ENCODE results near the gene RHBDD3. TPM values are rescaled to one million over a fixed set of nuclear protein-coding genes. Genes with fewer than 3 reads are reported as not detected.
A peak's percentile ranks its signal among the peaks of the same experiment; 100 is the strongest.
"Not testable (repeated sequence)": the region's sequence is repeated elsewhere in the genome, so short reads cannot be mapped to it uniquely, and the experiment has no call there.

The RHBDD3 gene
- total and polyA plus RNA-seq, 5 experiments from 2014 or later = 4.7 to 19.2 (median 13.1) TPM

GRCh38 chr22:29226351-29226981, 41.3 kb downstream of the RHBDD3 start:
- POLR2A ChIA-PET = no interaction called here
- no peaks in the 10 kb centered on the region for H3K9me3 Mint-ChIP-seq
- DNase-seq (no peak), ATAC-seq (no peak)
- peak overlapping the region in 1 of 10 donors; percentile 33 for H3K27ac Mint-ChIP-seq
- no peak overlapping the region for H3K4me3 Mint-ChIP-seq
- no peaks in the 10 kb centered on the region for H3K4me1 Mint-ChIP-seq
- H3K36me3 Mint-ChIP-seq = no peaks in the 10 kb centered on the region
- H3K27me3 Mint-ChIP-seq = no peaks in the 10 kb centered on the region

- Mint-ChIP-seq H3K27ac (no peak overlapping the region), H3K4me3 (no peak overlapping the region), H3K27me3 (no peaks in the 10 kb centered on the region), H3K9me3 (no peaks in the 10 kb centered on the region), H3K4me1 (no peaks in the 10 kb centered on the region), H3K36me3 (no peaks in the 10 kb centered on the region)
- POLR2A ChIA-PET = no interaction called here
- ATAC-seq (no peak), DNase-seq (no peak)
Measured at GRCh38 chr22:29225422-29226090, 42.2 kb downstream of the RHBDD3 start.

DNA sequence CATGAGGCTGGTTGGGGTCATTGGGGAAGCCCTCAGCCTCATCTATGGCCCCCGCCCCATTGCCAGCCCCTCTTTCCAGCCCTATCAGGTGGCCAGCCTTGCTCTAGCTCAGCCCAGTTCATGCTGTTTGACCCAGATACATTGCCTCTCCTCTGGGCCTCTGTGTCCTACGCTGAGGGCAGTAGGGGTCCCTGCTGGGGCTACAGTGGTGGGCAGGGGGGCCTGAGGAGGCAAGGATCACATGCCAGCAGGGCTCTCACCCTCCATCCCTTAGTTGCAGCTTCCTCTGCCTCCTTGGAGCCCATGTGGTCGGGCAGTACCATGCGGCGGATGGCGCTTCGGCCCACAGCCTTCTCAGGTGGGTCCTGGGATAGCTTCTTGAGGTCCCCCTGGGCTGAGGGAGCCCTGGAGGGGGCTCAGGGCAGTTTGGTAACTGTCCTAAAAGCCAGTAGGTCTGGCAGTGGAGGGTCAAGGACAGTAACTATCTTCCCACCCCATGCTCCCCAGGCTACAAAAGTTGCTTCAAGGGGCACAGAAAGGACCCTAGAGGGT, 42.8 kb downstream of the RHBDD3 start:
- H3K27ac Mint-ChIP-seq = no peak overlapping the region
- H3K4me3 Mint-ChIP-seq = no peak overlapping the region
- no peaks in the 10 kb centered on the region for H3K36me3 Mint-ChIP-seq
- DNase-seq (no peak), ATAC-seq (no peak)
- H3K27me3 Mint-ChIP-seq = no peaks in the 10 kb centered on the region
- no peaks in the 10 kb centered on the region for H3K9me3 Mint-ChIP-seq
- POLR2A ChIA-PET = no interaction called here
- H3K4me1 Mint-ChIP-seq = peaks cover 0 to 2% (median 0%) of the 10 kb centered on the region in 4 donors

GRCh38 chr22:29224121-29224858, 43.5 kb downstream of the RHBDD3 start:
- POLR2A ChIA-PET = no interaction called here

DNA sequence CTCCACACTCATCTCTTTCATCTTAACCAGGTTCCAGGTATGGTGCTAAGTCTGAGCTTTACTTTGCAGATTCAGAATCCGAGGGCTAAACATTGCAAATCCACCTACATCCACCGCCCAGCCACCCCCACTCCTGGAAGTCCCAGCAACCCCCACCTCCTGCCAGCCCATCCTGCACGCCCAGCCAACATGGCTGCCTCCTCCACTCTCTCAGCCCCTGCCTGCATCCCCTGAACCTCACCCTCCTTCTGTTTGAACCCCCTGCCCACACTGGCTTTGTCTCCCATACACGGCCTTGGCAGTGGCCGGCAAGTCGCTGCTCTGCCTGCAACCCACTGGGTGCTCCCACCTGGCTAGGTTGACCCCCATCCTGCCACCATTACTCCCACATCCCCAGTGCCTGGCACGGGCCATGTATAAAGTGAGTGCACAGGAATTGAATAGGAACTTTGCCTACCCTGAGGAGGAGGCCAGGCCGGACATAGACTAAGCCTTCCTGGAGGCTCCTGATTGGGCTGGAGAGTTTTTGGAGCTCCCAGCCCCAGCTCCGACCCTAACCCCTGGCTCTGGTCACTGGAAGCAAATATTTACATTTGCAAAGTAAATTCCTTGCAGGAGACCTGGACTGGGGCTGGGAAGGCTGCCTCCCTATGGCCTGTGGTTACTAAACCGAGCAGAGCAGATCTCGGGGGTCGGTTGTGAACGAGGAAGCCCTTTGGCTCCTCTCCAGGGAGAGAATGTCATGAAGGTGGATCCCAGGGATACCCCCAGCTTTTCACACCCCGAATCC, 47.7 kb downstream of the RHBDD3 start:
- no peak overlapping the region for H3K4me3 Mint-ChIP-seq
- no peaks in the 10 kb centered on the region for H3K36me3 Mint-ChIP-seq
- no peak for ATAC-seq
- H3K4me1 Mint-ChIP-seq = peaks cover 0 to 2% (median 0%) of the 10 kb centered on the region in 4 donors
- DNase-seq = no peak
- POLR2A ChIA-PET = no interaction called here
- H3K9me3 Mint-ChIP-seq = no peaks in the 10 kb centered on the region
- peak overlapping the region in 2 of 10 donors; percentile 34 to 83 for H3K27ac Mint-ChIP-seq
- H3K27me3 Mint-ChIP-seq = no peaks in the 10 kb centered on the region

More at GRCh38 chr22:29224121-29224858, 43.5 kb downstream of the RHBDD3 start:
- Mint-ChIP-seq H3K4me1 (peaks cover 0 to 2% (median 0%) of the 10 kb centered on the region in 4 donors), H3K27me3 (no peaks in the 10 kb centered on the region), H3K27ac (no peak overlapping the region), H3K36me3 (no peaks in the 10 kb centered on the region), H3K4me3 (no peak overlapping the region), H3K9me3 (no peaks in the 10 kb centered on the region)
- DNase-seq (no peak), ATAC-seq (no peak)

GRCh38 chr22:29219409-29219782, 48.4 kb downstream of the RHBDD3 start:
- DNase-seq, H3K4me3 Mint-ChIP-seq, H3K27me3 Mint-ChIP-seq, H3K9me3 Mint-ChIP-seq, H3K36me3 Mint-ChIP-seq, H3K27ac Mint-ChIP-seq, ATAC-seq, POLR2A ChIA-PET, H3K4me1 Mint-ChIP-seq: not testable (repeated sequence)

DNA sequence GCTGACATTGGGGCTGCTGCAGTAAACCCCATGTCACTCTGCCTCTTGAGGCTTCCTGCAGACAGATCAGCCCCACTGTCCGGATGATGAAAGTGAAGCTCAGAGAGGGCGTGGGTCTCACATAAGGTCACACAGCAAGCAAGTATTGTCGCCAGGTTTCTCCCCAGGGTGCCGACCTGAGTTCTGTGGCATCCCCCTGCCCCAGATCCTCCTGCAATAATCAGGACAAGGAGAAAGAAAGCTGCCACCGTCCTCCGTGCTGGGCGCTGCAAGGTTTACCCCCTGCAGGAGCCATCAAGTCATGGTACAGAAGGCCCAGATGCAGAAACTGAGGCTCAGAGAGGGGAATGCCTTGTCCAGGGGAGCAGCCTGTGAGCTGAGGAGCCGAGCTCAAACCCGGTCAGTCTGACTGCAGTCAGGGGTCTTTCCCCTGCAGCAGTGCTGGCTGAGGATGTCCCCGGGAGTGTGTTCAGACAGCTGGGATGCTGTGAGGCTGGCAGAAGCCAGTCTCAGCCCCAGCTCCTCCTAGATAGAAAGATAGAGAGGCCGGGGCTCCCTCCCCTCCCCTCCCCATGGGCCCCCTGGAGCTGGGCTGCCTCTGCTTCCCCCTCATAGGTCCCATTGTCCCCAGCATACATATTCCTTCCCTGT, 48.9 kb downstream of the RHBDD3 start:
- POLR2A ChIA-PET = no interaction called here
- no peak overlapping the region for H3K4me3 Mint-ChIP-seq
- no peaks in the 10 kb centered on the region for H3K9me3 Mint-ChIP-seq
- H3K27me3 Mint-ChIP-seq = no peaks in the 10 kb centered on the region
- DNase-seq (no peak), ATAC-seq (no peak)
- H3K36me3 Mint-ChIP-seq = no peaks in the 10 kb centered on the region
- H3K4me1 Mint-ChIP-seq = peaks cover 0 to 2% (median 0%) of the 10 kb centered on the region in 4 donors
- no peak overlapping the region for H3K27ac Mint-ChIP-seq

GRCh38 chr22:29217827-29218757, 49.7 kb downstream of the RHBDD3 start:
- H3K27ac Mint-ChIP-seq = no peak overlapping the region
- POLR2A ChIA-PET = no interaction called here
- H3K4me3 Mint-ChIP-seq = no peak overlapping the region
- no peaks in the 10 kb centered on the region for H3K27me3 Mint-ChIP-seq
- no peaks in the 10 kb centered on the region for H3K36me3 Mint-ChIP-seq
- H3K9me3 Mint-ChIP-seq = no peaks in the 10 kb centered on the region
- no peak for ATAC-seq
- DNase-seq = no peak
- H3K4me1 Mint-ChIP-seq = peaks cover 0 to 2% (median 0%) of the 10 kb centered on the region in 4 donors

DNA sequence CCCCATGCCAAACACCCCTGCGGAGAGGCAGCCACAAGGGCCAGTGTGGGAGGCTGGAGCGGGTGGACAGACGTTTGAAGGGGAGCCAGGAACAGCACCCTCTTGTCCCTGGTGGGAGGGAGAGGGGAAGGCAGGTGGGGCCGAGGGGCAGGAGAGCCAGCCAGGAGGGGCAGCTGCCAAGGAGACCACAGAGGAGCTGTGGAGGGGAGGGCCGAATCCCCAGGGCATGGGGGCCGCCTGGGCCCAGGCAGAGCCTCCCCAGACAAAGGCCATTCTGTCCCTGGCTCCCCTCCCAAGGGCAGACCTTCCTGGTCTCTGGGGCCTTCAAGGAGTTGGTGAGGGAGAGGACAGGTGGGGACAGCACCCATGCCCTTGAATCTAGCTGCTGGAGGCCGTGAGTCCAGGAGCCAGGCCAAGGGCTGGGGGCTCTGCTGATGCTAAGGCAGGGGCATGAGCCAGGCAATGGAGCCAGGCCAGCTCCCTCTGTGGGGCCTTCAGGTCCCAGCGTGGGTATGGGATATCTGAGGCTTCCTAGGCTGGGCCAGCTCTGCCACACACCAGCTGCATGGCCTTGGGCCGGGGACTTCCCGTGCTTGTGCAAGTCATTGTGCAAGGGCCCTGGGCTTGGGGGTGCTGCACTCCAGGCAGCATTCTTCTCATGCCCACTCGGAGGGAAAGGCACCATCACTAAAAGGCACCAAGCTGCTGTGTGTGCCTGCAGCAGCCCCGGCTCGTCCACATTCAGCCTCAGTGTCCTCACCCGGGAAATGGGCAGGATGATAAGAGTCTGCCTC, 50.7 kb downstream of the RHBDD3 start:
- Mint-ChIP-seq H3K27me3 (peaks cover 0 to 2% (median 0%) of the 10 kb centered on the region in 5 donors), H3K4me3 (no peak overlapping the region), H3K4me1 (peaks cover 0 to 2% (median 0%) of the 10 kb centered on the region in 4 donors), H3K36me3 (no peaks in the 10 kb centered on the region), H3K9me3 (no peaks in the 10 kb centered on the region), H3K27ac (no peak overlapping the region)
- DNase-seq (no peak), ATAC-seq (no peak)
- POLR2A ChIA-PET = no interaction called here

- Mint-ChIP-seq H3K27me3 (peaks cover 0 to 2% (median 0%) of the 10 kb centered on the region in 5 donors), H3K4me1 (peaks cover 0 to 2% (median 0%) of the 10 kb centered on the region in 4 donors), H3K9me3 (no peaks in the 10 kb centered on the region), H3K36me3 (no peaks in the 10 kb centered on the region), H3K27ac (no peak overlapping the region), H3K4me3 (peak overlapping the region in 1 of 10 donors; percentile 36)
- no peak for DNase-seq
- ATAC-seq = no peak
- POLR2A ChIA-PET = no interaction called here
Measured at GRCh38 chr22:29216011-29216872, 51.5 kb downstream of the RHBDD3 start.
